Heart right ventricle (tissue), 16 donors: ENCODE results near the gene SMC6. TPM values are rescaled to one million over a fixed set of nuclear protein-coding genes. Genes with fewer than 3 reads are reported as not detected.

Experiments used
- ATAC-seq, 8 donors: fragments of 200-7000 bp; cut with Tn5 transposase; one replicate each; pipeline ENCODE4 v1.9.1; 2020; ENCODE audit warnings: mild to moderate bottlenecking in 8 of 8, moderate library complexity in 8 of 8, moderate number of reproducible peaks in 1 of 8
- DNase-seq, 2 donors: peaks; one replicate each; pipeline ENCODE4 v3.0.0-alpha.2; 2020
- H3K27ac ChIP-seq, 10 donors: fragments of 200-600 bp; sonication (generic) in 2 of 10; one replicate each; pipeline versions ENCODE4 v1.5.0 to v1.8.0; 2020 to 2022; ENCODE audit warnings: mild to moderate bottlenecking in 3 of 10
- H3K27me3 ChIP-seq, 7 donors: fragments of 200-600 bp; one replicate each; pipeline ENCODE4 v1.8.0; 2021 to 2022; ENCODE audit warnings: mild to moderate bottlenecking in 2 of 7
- H3K36me3 ChIP-seq, 9 donors: fragments of 200-600 bp; sonication (generic) in 1 of 9; one replicate each; pipeline versions ENCODE4 v1.5.0 to v1.8.0; 2020 to 2022; ENCODE audit warnings: mild to moderate bottlenecking in 2 of 9
- H3K4me1 ChIP-seq, 9 donors: fragments of 200-600 bp; sonication (generic) in 1 of 9; one replicate each; pipeline versions ENCODE4 v1.5.0 to v1.8.0; 2020 to 2022; ENCODE audit warnings: mild to moderate bottlenecking in 4 of 9
- H3K4me3 ChIP-seq, 10 donors: fragments of 200-600 bp; sonication (generic) in 2 of 10; one replicate each; pipeline versions ENCODE4 v1.5.0 to v1.8.0; 2020 to 2022; ENCODE audit warnings: mild to moderate bottlenecking in 7 of 10, moderate library complexity in 2 of 10
- H3K9me3 ChIP-seq, 11 donors: fragments of 200-600 bp in 10 of 11; sonication (generic) in 2 of 11; one replicate each; pipeline versions ENCODE4 v1.5.0 to v1.8.0; 2013 to 2022; ENCODE audit warnings: mild to moderate bottlenecking in 2 of 11, control low read depth in 1 of 11, moderate library complexity in 1 of 11
- WGBS, 2 donors: extraction: QIAGEN DNeasy Blood & Tissue Kit; methylation state at CpG; one replicate each; pipeline ENCODE4 v1.1.7; 2013; ENCODE audit warnings: inconsistent platforms in 1 of 2; 5-methylcytosine and 5-hydroxymethylcytosine counted together
- intact Hi-C, 10 donors: fragments of 100-400 bp; cut with DNase I; formaldehyde crosslinking; loops; one replicate each; pipeline versions ENCODE4 v1.11.1 to v1.14.2; 2022
- polyA plus RNA-seq, 2 donors: library from polyadenylated mRNA; stranded (reverse); fragments of 200-250 nt; gene quantifications; one replicate each; pipeline ENCODE4 v1.2.3, GENCODE V29; 2013
- total RNA-seq, 10 donors: library from RNA; stranded (reverse); fragmentation: NEBNext Ultra II Directional in 3 of 10; extraction: Animal tissue kit (Norgen Biotek cat#: 25700) in 3 of 10; gene quantifications; one replicate each; pipeline versions ENCODE4 v1.2.1 to v1.2.4, GENCODE V29; 2021 to 2023
- TF ChIP-seq, protein P1 (sequence below), 9 donors: fragments of 200-600 bp; sonication (generic) in 2 of 9; IDR thresholded peaks; one replicate each; pipeline versions ENCODE4 v1.5.0 to v1.8.0; 2021 to 2022; ENCODE audit warnings: antibody characterized with exemption in 9 of 9, mild to moderate bottlenecking in 5 of 9, moderate library complexity in 1 of 9
- donor health status: Arrhythmogenic right ventricular cardiomyopathy.
- donor health status: ischemic (EF 13 %, LVEDD 7.1; RV severe dilation, severe dysfunction).
- donor health status: healthy with polysubstance abuse.
- donor health status: DM: no; HTN: yes; CAD: no.
- donor health status: DM: no; HTN: no; CAD: no.
- donor health status: ischemic (EF 25% LVEDD 6.9; RV normal size, moderate dysfunction).
- donor health status: ischemic (EF 25% LVEDD 5.7; RV mildly dilated, moderate dysfunction).
- donor health status: healthy.
- donor health status: DM: yes; HTN: yes; CAD: no.
- donor health status: Ischemic cardiomyopathy.
- donor health status: ischemic (EF 35%, LVEDD 5.7; RV mildly dilated, moderate dysfunction).
- donor health status: nonischemic (EF 11% LVEDD 7.7; RV severe dilation, severe dysfunction).
- donor health status: DM: yes; HTN: yes; CAD: no.
- donor health status: PGD.
- donor health status: ischemic (EF 29% LVEDD 5.4; RV normal size, mild dysfunction).
- donor health status: nonischemic (EF 23%, LVEDD 6.1; RV moderate dilation, normal function).

SMC6 gene
- total and polyA plus RNA-seq, 12 donors: 4.7 to 14.7 (median 12.0) TPM

- no peak overlapping the region for H3K4me3 ChIP-seq
- no peak for DNase-seq
- ATAC-seq: no peak
- intact Hi-C loops: loop anchor here in 5 of 10 donors (5.0 to 10.0 kb wide), 3 partner anchors 72 to 82 kb away; no protein-coding TSS in a partner anchor
- TF ChIP-seq, protein P1, sequence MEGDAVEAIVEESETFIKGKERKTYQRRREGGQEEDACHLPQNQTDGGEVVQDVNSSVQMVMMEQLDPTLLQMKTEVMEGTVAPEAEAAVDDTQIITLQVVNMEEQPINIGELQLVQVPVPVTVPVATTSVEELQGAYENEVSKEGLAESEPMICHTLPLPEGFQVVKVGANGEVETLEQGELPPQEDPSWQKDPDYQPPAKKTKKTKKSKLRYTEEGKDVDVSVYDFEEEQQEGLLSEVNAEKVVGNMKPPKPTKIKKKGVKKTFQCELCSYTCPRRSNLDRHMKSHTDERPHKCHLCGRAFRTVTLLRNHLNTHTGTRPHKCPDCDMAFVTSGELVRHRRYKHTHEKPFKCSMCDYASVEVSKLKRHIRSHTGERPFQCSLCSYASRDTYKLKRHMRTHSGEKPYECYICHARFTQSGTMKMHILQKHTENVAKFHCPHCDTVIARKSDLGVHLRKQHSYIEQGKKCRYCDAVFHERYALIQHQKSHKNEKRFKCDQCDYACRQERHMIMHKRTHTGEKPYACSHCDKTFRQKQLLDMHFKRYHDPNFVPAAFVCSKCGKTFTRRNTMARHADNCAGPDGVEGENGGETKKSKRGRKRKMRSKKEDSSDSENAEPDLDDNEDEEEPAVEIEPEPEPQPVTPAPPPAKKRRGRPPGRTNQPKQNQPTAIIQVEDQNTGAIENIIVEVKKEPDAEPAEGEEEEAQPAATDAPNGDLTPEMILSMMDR (IDR thresholded peaks at IDR 0.05): no peak
- 87% methylated on average over 2 of the region's 2 CpGs for WGBS, 2 donors
- H3K4me1 ChIP-seq: peaks cover 0 to 33% (median 22%) of the 10 kb centered on the region in 9 donors
- no peak overlapping the region for H3K27ac ChIP-seq
- H3K36me3 ChIP-seq: peaks cover 0 to 6% (median 0%) of the 10 kb centered on the region in 9 donors
- H3K27me3 ChIP-seq: no peaks in the 10 kb centered on the region
- H3K9me3 ChIP-seq: no peaks in the 10 kb centered on the region
Measured at GRCh38 chr2:17749753-17750438, 3.7 kb downstream of the SMC6 start.

DNA sequence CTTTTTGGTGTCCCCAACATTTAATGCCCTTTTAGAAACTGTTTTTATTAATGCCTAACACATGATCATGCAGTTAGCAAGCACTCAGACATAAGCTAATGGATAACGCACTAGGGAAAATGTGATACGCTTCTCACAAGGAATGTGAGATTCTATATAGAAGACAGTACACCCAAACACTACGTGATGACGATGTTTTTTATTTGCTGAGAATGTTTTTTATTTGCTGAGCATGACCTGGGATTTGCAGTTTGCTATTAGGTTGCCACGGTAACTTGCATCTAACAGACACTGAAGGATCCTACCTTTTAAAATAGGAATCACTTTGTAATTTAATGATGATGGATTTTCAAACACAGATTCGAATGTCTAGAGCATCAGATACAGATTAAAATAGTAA lies 4.9 kb downstream of the SMC6 start:
- 89 to 94% methylated on average over 6 of the region's 6 CpGs for WGBS, 2 donors
- peaks cover 0 to 26% (median 14%) of the 10 kb centered on the region in 9 donors for H3K4me1 ChIP-seq
- peaks cover 0 to 18% (median 6%) of the 10 kb centered on the region in 9 donors for H3K36me3 ChIP-seq
- no peak overlapping the region for H3K27ac ChIP-seq
- H3K4me3 ChIP-seq: no peak overlapping the region
- ATAC-seq (no peak), DNase-seq (no peak)
- TF ChIP-seq, protein P1 (IDR thresholded peaks at IDR 0.05): no peak
- intact Hi-C loops: no loop called here
- no peaks in the 10 kb centered on the region for H3K27me3 ChIP-seq
- H3K9me3 ChIP-seq: no peaks in the 10 kb centered on the region

DNA sequence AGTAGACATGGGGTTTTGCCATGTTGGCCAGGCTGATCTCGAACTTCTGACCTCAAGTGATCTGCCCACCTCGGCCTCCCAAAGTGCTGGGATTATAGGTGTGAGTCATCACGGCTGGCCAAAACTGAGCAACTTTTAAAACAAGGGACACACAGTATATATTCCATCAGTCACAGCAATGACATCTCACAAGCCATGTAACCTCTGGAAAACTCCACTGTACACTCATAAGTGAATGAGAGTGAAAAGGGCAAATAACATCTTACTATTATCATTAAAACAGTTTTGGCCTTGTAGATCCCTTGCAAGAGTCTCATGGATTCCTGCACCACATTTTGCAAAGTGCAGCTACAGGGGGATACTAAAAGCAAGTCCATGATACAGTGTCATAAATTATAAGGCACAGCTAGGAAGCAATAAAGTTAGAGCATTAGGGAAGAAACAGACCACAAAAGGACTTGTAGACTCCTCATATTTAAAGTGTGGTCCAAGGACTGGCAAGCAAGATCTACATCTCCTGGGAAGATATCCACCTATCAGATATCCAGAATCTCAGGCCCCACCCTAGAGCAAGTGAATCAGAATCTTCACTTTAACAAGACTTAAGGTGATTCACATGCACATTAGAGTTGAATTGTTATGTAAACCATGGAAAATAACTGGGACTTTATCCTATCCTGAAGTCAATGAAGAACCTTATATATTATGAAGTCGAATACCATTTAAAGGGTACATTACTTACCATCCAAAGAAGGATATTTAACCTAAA lies 5.7 kb downstream of the SMC6 start:
- H3K9me3 ChIP-seq: no peaks in the 10 kb centered on the region
- ATAC-seq: no peak
- intact Hi-C loops: no loop called here
- no peak overlapping the region for H3K27ac ChIP-seq
- DNase-seq: no peak
- WGBS, 2 donors: 87 to 90% methylated on average over 4 of the region's 4 CpGs
- no peaks in the 10 kb centered on the region for H3K27me3 ChIP-seq
- H3K4me3 ChIP-seq: no peak overlapping the region
- H3K36me3 ChIP-seq: peaks cover 0 to 25% (median 8%) of the 10 kb centered on the region in 9 donors
- H3K4me1 ChIP-seq: peaks cover 0 to 25% (median 14%) of the 10 kb centered on the region in 9 donors
- TF ChIP-seq, protein P1 (IDR thresholded peaks at IDR 0.05): no peak

GRCh38 chr2:17740203-17740602 lies 13.4 kb downstream of the SMC6 start:
- ATAC-seq: peak in 3 of 8 donors; percentile 50 to 84 (median 72)
- WGBS, 2 donors: 98% methylated on average over 2 of the region's 2 CpGs

More at GRCh38 chr2:17740203-17740602, 13.4 kb downstream of the SMC6 start:
- no peak for DNase-seq
- H3K4me1 ChIP-seq: peaks cover 0 to 21% (median 0%) of the 10 kb centered on the region in 9 donors
- H3K27ac ChIP-seq: peak overlapping the region in 1 of 10 donors; percentile 37
- no peaks in the 10 kb centered on the region for H3K27me3 ChIP-seq
- H3K9me3 ChIP-seq: no peaks in the 10 kb centered on the region
- no peak overlapping the region for H3K4me3 ChIP-seq
- TF ChIP-seq, protein P1 (IDR thresholded peaks at IDR 0.05): no peak
- H3K36me3 ChIP-seq: peaks cover 0 to 95% (median 15%) of the 10 kb centered on the region in 9 donors
- intact Hi-C loops: no loop called here
